Pancreas (tissue), 10 donors: ENCODE measurements around the gene ZBTB12. TPM values are rescaled to one million over a fixed set of nuclear protein-coding genes. Genes with fewer than 3 reads are reported as not detected.

ENCODE experiments used
- ATAC-seq, 4 donors: fragments of 200-7000 bp; cut with Tn5 transposase; one replicate each; pipeline versions ENCODE4 v1.8.0 to v1.9.1; 2020; ENCODE audit warnings: mild to moderate bottlenecking in 4 of 4, moderate library complexity in 4 of 4
- DNase-seq, 6 donors: peaks; one replicate each; pipeline ENCODE4 v3.0.0-alpha.2; 2020
- FAIRE-seq: peaks from 2 replicates; lab custom pipeline; 2012; peaks lifted over from hg19 to GRCh38; lab: Jason Lieb, UNC
- H3K27ac ChIP-seq, 4 donors: fragments of 200-600 bp; sonication (generic); 1 replicate in 3 of 4; 2 replicates in 1 of 4; pipeline versions ENCODE4 v1.5.0 to v1.8.0; 2020
- H3K27me3 ChIP-seq, 4 donors: fragments of 200-600 bp; one replicate each; pipeline ENCODE4 v1.8.0; 2021
- H3K36me3 ChIP-seq, 3 donors: fragments of 200-600 bp; sonication (generic) in 1 of 3; one replicate each; pipeline versions ENCODE4 v1.5.0 to v1.8.0; 2020 to 2021
- H3K4me1 ChIP-seq, 3 donors: fragments of 200-600 bp; one replicate each; pipeline ENCODE4 v1.8.0; 2021
- H3K4me3 ChIP-seq, 4 donors: fragments of 200-600 bp; sonication (generic) in 2 of 4; one replicate each; pipeline versions ENCODE4 v1.5.0 to v1.8.0; 2020 to 2021
- H3K9me3 ChIP-seq, 4 donors: fragments of 200-600 bp; one replicate each; pipeline ENCODE4 v1.8.0; 2021
- WGBS, 2 donors: extraction: QIAGEN DNeasy Blood & Tissue Kit; methylation state at CpG; one replicate each; pipeline ENCODE4 v1.1.7; 2013; 5-methylcytosine and 5-hydroxymethylcytosine counted together
- intact Hi-C, 3 donors: fragments of 100-400 bp; cut with DNase I; formaldehyde crosslinking; loops; one replicate each; pipeline versions ENCODE4 v1.11.1 to v1.14.2; 2022
- polyA plus RNA-seq, 2 donors: library from polyadenylated mRNA; stranded (reverse); fragments of 200-250 nt; gene quantifications; one replicate each; pipeline ENCODE4 v1.2.3, GENCODE V29; 2013
- total RNA-seq, 6 donors: library from RNA; stranded (reverse); fragmentation: NEBNext Ultra II Directional in 4 of 6; extraction: Animal tissue kit (Norgen Biotek cat#: 25700) in 4 of 6; gene quantifications; one replicate each; pipeline versions ENCODE4 v1.2.1 to v1.2.4, GENCODE V29; 2021 to 2023
- TF ChIP-seq, protein P1 (sequence below), 4 donors: fragments of 200-600 bp; sonication (generic) in 3 of 4; IDR thresholded peaks; one replicate each; pipeline versions ENCODE4 v1.5.0 to v1.8.0; 2021; ENCODE audit warnings: antibody characterized with exemption in 4 of 4
- donor health status: healthy with polysubstance abuse.
- donor health status: DM: no; HTN: no; CAD: no; lungs with moderate emphysema.
- donor health status: DM: no; HTN: no; CAD: no.
- donor health status: control.
- donor health status: control.
- donor health status: Bipolar disorder and iron deficiency.
- donor health status: DM: yes; HTN: yes; CAD: no.
- donor health status: DM: no; HTN: no; CAD: no.
- donor health status: DM: no; HTN: no; CAD: no.
- donor health status: DM: yes; HTN: yes; CAD: no.

The ZBTB12 gene
- total and polyA plus RNA-seq, 8 donors, result 0.60 to 4.5 (median 2.1) TPM

DNA sequence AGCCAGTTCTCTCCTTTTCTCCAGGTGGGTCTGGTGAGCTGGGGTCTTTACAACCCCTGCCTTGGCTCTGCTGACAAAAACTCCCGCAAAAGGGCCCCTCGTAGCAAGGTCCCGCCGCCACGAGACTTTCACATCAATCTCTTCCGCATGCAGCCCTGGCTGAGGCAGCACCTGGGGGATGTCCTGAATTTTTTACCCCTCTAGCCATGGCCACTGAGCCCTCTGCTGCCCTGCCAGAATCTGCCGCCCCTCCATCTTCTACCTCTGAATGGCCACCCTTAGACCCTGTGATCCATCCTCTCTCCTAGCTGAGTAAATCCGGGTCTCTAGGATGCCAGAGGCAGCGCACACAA lies 43.2 kb upstream of the ZBTB12 start:
- H3K27ac ChIP-seq, result peak overlapping the region; percentile 51 to 85 (median 70)
- WGBS, 2 donors, result 62 to 65% methylated on average over 9 of the region's 9 CpGs

DNA sequence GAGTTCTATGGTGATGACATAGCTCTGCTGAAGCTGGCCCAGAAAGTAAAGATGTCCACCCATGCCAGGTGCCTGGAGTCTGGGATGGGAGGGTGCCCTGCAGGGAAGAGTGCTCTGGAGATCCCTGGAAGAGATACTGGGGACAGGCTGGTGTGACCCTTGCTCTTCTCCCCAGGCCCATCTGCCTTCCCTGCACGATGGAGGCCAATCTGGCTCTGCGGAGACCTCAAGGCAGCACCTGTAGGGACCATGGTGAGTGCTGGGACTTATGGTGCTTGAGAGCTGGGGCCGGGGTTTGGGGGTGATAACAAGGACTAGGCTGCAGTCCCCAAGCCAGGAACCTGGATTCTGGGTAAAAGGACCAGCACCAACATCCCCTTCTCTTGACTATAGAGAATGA lies 41.9 kb upstream of the ZBTB12 start:
- intact Hi-C loops, result no loop called here
- Histone ChIP-seq H3K4me3 (no peak overlapping the region), H3K27ac (no peak overlapping the region), H3K36me3 (no peaks in the 10 kb centered on the region), H3K9me3 (no peaks in the 10 kb centered on the region), H3K4me1 (peaks cover 0 to 9% (median 0%) of the 10 kb centered on the region in 3 donors), H3K27me3 (no peaks in the 10 kb centered on the region)
- DNase-seq (no peak), ATAC-seq (no peak), FAIRE-seq (no peak)
- 61 to 84% methylated on average over 3 of the region's 3 CpGs for WGBS, 2 donors
- TF ChIP-seq, protein P1, sequence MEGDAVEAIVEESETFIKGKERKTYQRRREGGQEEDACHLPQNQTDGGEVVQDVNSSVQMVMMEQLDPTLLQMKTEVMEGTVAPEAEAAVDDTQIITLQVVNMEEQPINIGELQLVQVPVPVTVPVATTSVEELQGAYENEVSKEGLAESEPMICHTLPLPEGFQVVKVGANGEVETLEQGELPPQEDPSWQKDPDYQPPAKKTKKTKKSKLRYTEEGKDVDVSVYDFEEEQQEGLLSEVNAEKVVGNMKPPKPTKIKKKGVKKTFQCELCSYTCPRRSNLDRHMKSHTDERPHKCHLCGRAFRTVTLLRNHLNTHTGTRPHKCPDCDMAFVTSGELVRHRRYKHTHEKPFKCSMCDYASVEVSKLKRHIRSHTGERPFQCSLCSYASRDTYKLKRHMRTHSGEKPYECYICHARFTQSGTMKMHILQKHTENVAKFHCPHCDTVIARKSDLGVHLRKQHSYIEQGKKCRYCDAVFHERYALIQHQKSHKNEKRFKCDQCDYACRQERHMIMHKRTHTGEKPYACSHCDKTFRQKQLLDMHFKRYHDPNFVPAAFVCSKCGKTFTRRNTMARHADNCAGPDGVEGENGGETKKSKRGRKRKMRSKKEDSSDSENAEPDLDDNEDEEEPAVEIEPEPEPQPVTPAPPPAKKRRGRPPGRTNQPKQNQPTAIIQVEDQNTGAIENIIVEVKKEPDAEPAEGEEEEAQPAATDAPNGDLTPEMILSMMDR (IDR thresholded peaks at IDR 0.05), result no peak

More for the DNA sequence above, 43.2 kb upstream of the ZBTB12 start:
- TF ChIP-seq, protein P1 (IDR thresholded peaks at IDR 0.05), result no peak
- peak overlapping the region in 1 of 4 donors; percentile 7 for H3K4me3 ChIP-seq
- peak in 1 of 4 donors; percentile 4 for ATAC-seq
- no peak for FAIRE-seq
- no peaks in the 10 kb centered on the region for H3K27me3 ChIP-seq
- no peak for DNase-seq
- intact Hi-C loops, result no loop called here
- peaks cover 0 to 9% (median 0%) of the 10 kb centered on the region in 3 donors for H3K4me1 ChIP-seq
- no peaks in the 10 kb centered on the region for H3K9me3 ChIP-seq
- no peaks in the 10 kb centered on the region for H3K36me3 ChIP-seq

DNA sequence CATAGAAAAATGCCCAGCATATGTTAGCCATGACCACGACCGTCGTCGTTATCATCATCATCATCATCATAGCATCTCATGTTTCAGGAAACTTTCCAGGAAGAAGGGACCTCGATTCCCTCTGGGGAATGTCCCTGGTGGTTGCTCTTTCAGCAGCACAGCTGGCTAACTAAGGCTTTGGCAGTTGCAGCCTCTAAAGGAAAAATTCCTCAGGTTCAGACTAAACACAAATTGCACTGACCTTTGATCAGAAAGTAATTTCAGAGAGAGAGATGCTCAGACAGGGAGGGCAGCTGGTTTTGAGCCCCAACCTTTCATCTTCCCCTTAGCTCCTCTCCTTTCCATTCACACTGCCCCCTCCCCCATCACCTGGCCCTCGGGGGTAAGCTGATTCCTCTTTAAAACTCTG lies 38.4 kb upstream of the ZBTB12 start:
- Histone ChIP-seq H3K27me3 (no peaks in the 10 kb centered on the region), H3K4me1 (peaks cover 0 to 6% (median 0%) of the 10 kb centered on the region in 3 donors), H3K36me3 (no peaks in the 10 kb centered on the region), H3K4me3 (no peak overlapping the region), H3K9me3 (no peaks in the 10 kb centered on the region), H3K27ac (no peak overlapping the region)
- WGBS, 2 donors, result 3 to 6% methylated on average over 6 of the region's 6 CpGs
- ATAC-seq, result peak in 1 of 4 donors; percentile 65
- intact Hi-C loops, result no loop called here
- no peak for DNase-seq
- FAIRE-seq, result no peak
- TF ChIP-seq, protein P1 (IDR thresholded peaks at IDR 0.05), result no peak

DNA sequence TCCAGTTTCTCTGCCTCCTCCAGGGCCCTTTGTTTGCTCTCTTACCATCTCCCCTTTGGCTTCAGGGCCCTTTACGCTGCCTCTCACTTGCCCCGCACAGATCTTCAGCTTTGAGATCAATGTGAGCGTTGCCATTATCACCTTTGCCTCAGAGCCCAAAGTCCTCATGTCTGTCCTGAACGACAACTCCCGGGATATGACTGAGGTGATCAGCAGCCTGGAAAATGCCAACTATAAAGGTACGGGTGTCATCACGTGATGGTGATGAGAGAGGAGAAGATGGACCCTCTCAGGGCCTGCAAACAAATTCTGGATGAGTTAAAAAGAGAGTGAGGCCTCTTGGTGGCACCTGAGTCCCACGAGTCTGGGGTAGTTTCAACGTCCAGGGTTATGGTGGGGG lies 33.9 kb upstream of the ZBTB12 start:
- no peak for FAIRE-seq

DNA sequence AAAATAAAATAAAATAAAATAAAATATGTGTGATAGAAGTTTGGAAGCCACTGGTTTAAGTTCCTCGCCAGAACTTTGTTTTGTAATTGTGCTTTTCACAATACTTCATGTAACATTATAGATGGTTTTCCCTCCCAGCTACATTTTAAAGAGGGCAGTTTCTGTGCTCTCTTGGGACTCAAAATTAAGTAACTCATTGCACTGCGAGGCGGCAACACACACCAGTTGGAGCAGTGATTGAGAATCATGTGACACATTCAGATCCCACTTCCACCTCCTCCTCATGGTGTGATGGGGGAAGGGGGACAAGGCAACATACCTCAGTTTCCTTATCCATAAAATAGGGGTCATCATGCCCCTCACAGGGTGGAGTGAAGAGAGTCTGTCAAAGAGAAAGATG lies 33.1 kb upstream of the ZBTB12 start:
- no peak for FAIRE-seq
- H3K27me3 ChIP-seq, result no peaks in the 10 kb centered on the region

More for the DNA sequence above, 33.9 kb upstream of the ZBTB12 start:
- intact Hi-C loops, result no loop called here
- Histone ChIP-seq H3K9me3 (no peaks in the 10 kb centered on the region), H3K4me3 (no peak overlapping the region), H3K27me3 (no peaks in the 10 kb centered on the region), H3K4me1 (no peaks in the 10 kb centered on the region), H3K36me3 (no peaks in the 10 kb centered on the region), H3K27ac (no peak overlapping the region)
- DNase-seq (no peak), ATAC-seq (no peak)
- WGBS, 2 donors, result 60 to 64% methylated on average over 9 of the region's 9 CpGs
- TF ChIP-seq, protein P1 (IDR thresholded peaks at IDR 0.05), result no peak

More for the DNA sequence above, 33.1 kb upstream of the ZBTB12 start:
- Histone ChIP-seq H3K4me3 (no peak overlapping the region), H3K27ac (no peak overlapping the region), H3K9me3 (no peaks in the 10 kb centered on the region), H3K4me1 (no peaks in the 10 kb centered on the region), H3K36me3 (no peaks in the 10 kb centered on the region)
- ATAC-seq (no peak), DNase-seq (no peak)
- 65 to 71% methylated on average over 3 of the region's 3 CpGs for WGBS, 2 donors
- TF ChIP-seq, protein P1 (IDR thresholded peaks at IDR 0.05), result no peak
- intact Hi-C loops, result no loop called here
